HEK293 (cell line): ENCODE results near the gene AIFM1.

Source experiments
- CTCF ChIA-PET: fragments of 350-600 bp; formaldehyde crosslinking; extraction: SDS; loops from one replicate; lab custom pipeline; 2021; ENCODE audit warnings: antibody characterized with exemption; lab: Yijun Ruan, JAX
- POLR2A ChIA-PET: fragments of 300-600 bp; formaldehyde crosslinking; extraction: SDS; loops from one replicate; lab custom pipeline; 2020; ENCODE audit warnings: antibody characterized with exemption, inconsistent platforms; lab: Yijun Ruan, JAX
- H3K27ac ChIP-seq: fragments of 200-500 bp; sonication (Bioruptor generic); 2 replicates; pipeline ENCODE4 v1.5.1; 2014; ENCODE audit warnings: low read depth, low read length, control low read depth, inconsistent platforms; ENCODE audit errors: extremely low read depth
- H3K36me3 ChIP-seq, 2 experiments: fragments of 200-500 bp in 1 of 2; sonication (Bioruptor generic) in 1 of 2; 1 replicate in 1 of 2; 2 replicates in 1 of 2; pipeline ENCODE4 v1.5.1; 2014 to 2017; ENCODE audit warnings: inconsistent platforms in 2 of 2, low read length in 2 of 2; ENCODE audit not compliant: control insufficient read depth in 2 of 2, insufficient read depth in 1 of 2
- H3K4me1 ChIP-seq: fragments of 200-500 bp; sonication (Bioruptor generic); 2 replicates; pipeline ENCODE4 v1.5.1; 2014; ENCODE audit warnings: mild to moderate bottlenecking, low read length, inconsistent platforms; ENCODE audit not compliant: control insufficient read depth, insufficient read depth
- H3K4me3 ChIP-seq: 2 replicates; pipeline ENCODE4 v1.5.1; 2011; ENCODE audit warnings: low read depth, mild to moderate bottlenecking, control low read depth, low read length, moderate library complexity
- H3K9me3 ChIP-seq: fragments of 200-500 bp; sonication (Bioruptor generic); 2 replicates; pipeline ENCODE4 v1.5.1; 2014; ENCODE audit warnings: low read depth, low read length, inconsistent platforms; ENCODE audit not compliant: control insufficient read depth, insufficient read depth
- EGR2 ChIP-seq: fragments of 450-650 bp; formaldehyde crosslinking; IDR thresholded peaks from 2 replicates; pipeline ENCODE4 v1.5.1; 2016; ENCODE audit warnings: low read depth, missing biosample characterization, missing genetic modification characterization
- KLF1 ChIP-seq: fragments of 450-650 bp; formaldehyde crosslinking; IDR thresholded peaks from 2 replicates; pipeline ENCODE4 v1.5.1; 2016; ENCODE audit warnings: missing biosample characterization, missing genetic modification characterization
- KLF10 ChIP-seq: fragments of 450-650 bp; IDR thresholded peaks from 2 replicates; pipeline ENCODE4 v1.5.1; 2018; ENCODE audit warnings: missing biosample characterization, mild to moderate bottlenecking, missing genetic modification characterization
- KLF8 ChIP-seq: fragments of 450-650 bp; formaldehyde crosslinking; IDR thresholded peaks from 2 replicates; pipeline ENCODE4 v1.5.1; 2016; ENCODE audit warnings: missing biosample characterization, missing genetic modification characterization
- OSR2 ChIP-seq: fragments of 450-650 bp; formaldehyde crosslinking; IDR thresholded peaks from 2 replicates; pipeline ENCODE4 v1.5.1; 2016; ENCODE audit warnings: missing biosample characterization, missing genetic modification characterization
- TRIM28 ChIP-seq: IDR thresholded peaks from 2 replicates; pipeline ENCODE4 v1.6.1; 2011; ENCODE audit warnings: low read length, control low read depth, borderline replicate concordance
- ZFHX2 ChIP-seq: fragments of 450-650 bp; formaldehyde crosslinking; conservative IDR thresholded peaks from 2 replicates; pipeline ENCODE4 v1.5.1; 2016; ENCODE audit warnings: missing biosample characterization, missing genetic modification characterization
- ZNF112 ChIP-seq: fragments of 450-650 bp; formaldehyde crosslinking; IDR thresholded peaks from 2 replicates; pipeline ENCODE4 v1.5.0; 2017; ENCODE audit warnings: missing biosample characterization, missing genetic modification characterization
- ZNF133 ChIP-seq: fragments of 450-650 bp; formaldehyde crosslinking; IDR thresholded peaks from 2 replicates; pipeline ENCODE4 v1.5.1; 2016; ENCODE audit warnings: missing biosample characterization, missing genetic modification characterization
- ZNF146 ChIP-seq: fragments of 450-650 bp; formaldehyde crosslinking; IDR thresholded peaks from 2 replicates; pipeline ENCODE4 v1.5.1; 2016; ENCODE audit warnings: missing biosample characterization, missing genetic modification characterization
- ZNF174 ChIP-seq: fragments of 450-650 bp; formaldehyde crosslinking; IDR thresholded peaks from 2 replicates; pipeline ENCODE4 v1.5.0; 2017; ENCODE audit warnings: missing biosample characterization, mild to moderate bottlenecking, missing genetic modification characterization
- ZNF223 ChIP-seq: fragments of 450-650 bp; formaldehyde crosslinking; IDR thresholded peaks from 2 replicates; pipeline ENCODE4 v1.5.1; 2016; ENCODE audit warnings: missing biosample characterization, missing genetic modification characterization
- ZNF366 ChIP-seq: fragments of 450-650 bp; formaldehyde crosslinking; conservative IDR thresholded peaks from 2 replicates; pipeline ENCODE4 v1.5.1; 2016; ENCODE audit warnings: missing biosample characterization, missing genetic modification characterization
- ZNF514 ChIP-seq: fragments of 450-650 bp; formaldehyde crosslinking; IDR thresholded peaks from 2 replicates; pipeline ENCODE4 v1.5.1; 2016; ENCODE audit warnings: missing biosample characterization, missing genetic modification characterization
- ZNF560 ChIP-seq: fragments of 450-650 bp; formaldehyde crosslinking; IDR thresholded peaks from 2 replicates; pipeline ENCODE4 v1.5.1; 2017; ENCODE audit warnings: missing biosample characterization, missing genetic modification characterization, borderline replicate concordance
- ZNF596 ChIP-seq: fragments of 450-650 bp; IDR thresholded peaks from 2 replicates; pipeline ENCODE4 v1.5.0; 2018; ENCODE audit warnings: missing biosample characterization, mild to moderate bottlenecking, missing genetic modification characterization, moderate library complexity
- ZNF610 ChIP-seq: fragments of 450-650 bp; formaldehyde crosslinking; IDR thresholded peaks from 2 replicates; pipeline ENCODE4 v1.5.1; 2016; ENCODE audit warnings: missing biosample characterization, missing genetic modification characterization, borderline replicate concordance
- ZNF626 ChIP-seq: fragments of 450-650 bp; sonication (Bioruptor Pico); formaldehyde crosslinking; IDR thresholded peaks from 2 replicates; pipeline ENCODE4 v1.5.1; 2018; ENCODE audit warnings: missing biosample characterization, missing genetic modification characterization, inconsistent platforms
- ZNF677 ChIP-seq: fragments of 450-650 bp; IDR thresholded peaks from 2 replicates; pipeline ENCODE4 v1.5.0; 2018; ENCODE audit warnings: missing biosample characterization, mild to moderate bottlenecking, missing genetic modification characterization, moderate library complexity
- ZNF837 ChIP-seq: fragments of 450-650 bp; formaldehyde crosslinking; IDR thresholded peaks from 2 replicates; pipeline ENCODE4 v1.5.1; 2016; ENCODE audit warnings: missing biosample characterization, missing genetic modification characterization
- TF ChIP-seq, protein P1 (sequence below): fragments of 450-650 bp; formaldehyde crosslinking; IDR thresholded peaks from 2 replicates; pipeline ENCODE4 v1.5.1; 2016; ENCODE audit warnings: missing biosample characterization, missing genetic modification characterization
- TF ChIP-seq, protein P2 (sequence below): fragments of 450-650 bp; formaldehyde crosslinking; IDR thresholded peaks from 2 replicates; pipeline ENCODE4 v1.5.1; 2017; ENCODE audit warnings: missing biosample characterization, missing genetic modification characterization
- TF ChIP-seq, protein P3 (sequence below): fragments of 450-650 bp; formaldehyde crosslinking; IDR thresholded peaks from 2 replicates; pipeline ENCODE4 v1.5.1; 2016; ENCODE audit warnings: missing biosample characterization, missing genetic modification characterization

The AIFM1 gene

GRCh38 chrX:130082244-130083106 is 83.2 kb downstream of the AIFM1 start:
- Histone ChIP-seq H3K4me3 (no peak overlapping the region), H3K36me3 (peaks cover 0 to 4% of the 10 kb centered on the region in 2 experiments; a peak in 2 of 3 replicates), H3K27ac (no peak overlapping the region), H3K9me3 (no peaks in the 10 kb centered on the region)
- POLR2A ChIA-PET: interaction anchor here (0.6 kb wide), 1 partner anchor 172 kb away, joined by 3 read pairs; no protein-coding TSS in a partner anchor
- TF ChIP-seq ZNF677 (tag by site-specific recombination): no peak
- TF ChIP-seq ZFHX2 (tag by site-specific recombination): peak; percentile 81
- TF ChIP-seq ZNF610: no peak
- TF ChIP-seq, protein P1, sequence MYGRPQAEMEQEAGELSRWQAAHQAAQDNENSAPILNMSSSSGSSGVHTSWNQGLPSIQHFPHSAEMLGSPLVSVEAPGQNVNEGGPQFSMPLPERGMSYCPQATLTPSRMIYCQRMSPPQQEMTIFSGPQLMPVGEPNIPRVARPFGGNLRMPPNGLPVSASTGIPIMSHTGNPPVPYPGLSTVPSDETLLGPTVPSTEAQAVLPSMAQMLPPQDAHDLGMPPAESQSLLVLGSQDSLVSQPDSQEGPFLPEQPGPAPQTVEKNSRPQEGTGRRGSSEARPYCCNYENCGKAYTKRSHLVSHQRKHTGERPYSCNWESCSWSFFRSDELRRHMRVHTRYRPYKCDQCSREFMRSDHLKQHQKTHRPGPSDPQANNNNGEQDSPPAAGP (tag by site-specific recombination): peak; percentile 47; the same call in 1 of the 2 replicates
- TF ChIP-seq EGR2 (tag by site-specific recombination): peak; percentile 61
- peak; percentile 44 for TF ChIP-seq KLF1 (tag by site-specific recombination)
- TF ChIP-seq, all 188 proteins: peak for 4
- CTCF ChIA-PET: interaction anchor here (3.3 to 3.5 kb wide), 2 partner anchors 14 to 105 kb away, joined by 17 read pairs; no protein-coding TSS in a partner anchor
- H3K4me1 ChIP-seq: no peaks in the 10 kb centered on the region

DNA sequence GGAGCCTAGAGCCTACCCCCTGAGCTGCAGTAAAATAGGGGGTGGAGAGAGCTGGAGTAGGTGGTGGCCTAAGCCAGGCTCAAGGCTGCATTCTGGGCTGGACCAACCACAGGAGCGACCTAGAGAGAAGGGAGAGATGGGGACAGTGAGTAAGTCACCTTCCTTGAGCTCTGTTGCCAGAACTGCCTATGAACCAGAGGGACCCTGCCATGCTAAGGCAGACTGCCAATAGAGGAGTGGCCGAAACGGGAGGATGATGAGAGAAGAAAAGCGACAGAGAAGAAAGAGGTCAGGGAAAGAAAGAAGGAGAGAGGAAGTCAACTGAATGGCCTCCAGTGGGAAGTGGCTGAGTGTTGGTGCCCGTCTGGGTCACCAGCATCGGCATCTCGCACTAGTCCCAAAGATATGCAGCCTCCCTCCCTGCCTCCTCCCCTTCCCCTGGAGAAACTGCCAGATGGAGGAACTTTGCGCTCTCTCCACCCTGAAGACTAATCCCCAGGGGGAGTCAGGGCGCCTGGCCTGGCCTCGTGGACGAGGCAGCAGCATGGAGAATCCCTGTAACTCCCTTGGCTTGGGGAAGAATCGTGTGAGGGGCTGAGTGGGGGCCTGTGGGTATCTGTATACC is 84.1 kb downstream of the AIFM1 start:
- TF ChIP-seq KLF8 (tag by site-specific recombination) (no peak), ZNF146 (tag by site-specific recombination) (no peak), TRIM28 (no peak), ZNF560 (no peak), ZNF837 (tag by site-specific recombination) (no peak), ZNF112 (tag by site-specific recombination) (no peak), KLF10 (tag by site-specific recombination) (no peak), ZNF174 (no peak), ZNF514 (tag by site-specific recombination) (no peak), ZNF596 (tag by site-specific recombination) (no peak), ZNF626 (tag by site-specific recombination) (no peak), OSR2 (tag by site-specific recombination) (no peak), ZNF366 (peak; percentile 34; the same call in 1 of the 2 replicates), ZNF223 (tag by site-specific recombination) (no peak), ZNF133 (tag by site-specific recombination) (no peak)
- TF ChIP-seq, protein P2, sequence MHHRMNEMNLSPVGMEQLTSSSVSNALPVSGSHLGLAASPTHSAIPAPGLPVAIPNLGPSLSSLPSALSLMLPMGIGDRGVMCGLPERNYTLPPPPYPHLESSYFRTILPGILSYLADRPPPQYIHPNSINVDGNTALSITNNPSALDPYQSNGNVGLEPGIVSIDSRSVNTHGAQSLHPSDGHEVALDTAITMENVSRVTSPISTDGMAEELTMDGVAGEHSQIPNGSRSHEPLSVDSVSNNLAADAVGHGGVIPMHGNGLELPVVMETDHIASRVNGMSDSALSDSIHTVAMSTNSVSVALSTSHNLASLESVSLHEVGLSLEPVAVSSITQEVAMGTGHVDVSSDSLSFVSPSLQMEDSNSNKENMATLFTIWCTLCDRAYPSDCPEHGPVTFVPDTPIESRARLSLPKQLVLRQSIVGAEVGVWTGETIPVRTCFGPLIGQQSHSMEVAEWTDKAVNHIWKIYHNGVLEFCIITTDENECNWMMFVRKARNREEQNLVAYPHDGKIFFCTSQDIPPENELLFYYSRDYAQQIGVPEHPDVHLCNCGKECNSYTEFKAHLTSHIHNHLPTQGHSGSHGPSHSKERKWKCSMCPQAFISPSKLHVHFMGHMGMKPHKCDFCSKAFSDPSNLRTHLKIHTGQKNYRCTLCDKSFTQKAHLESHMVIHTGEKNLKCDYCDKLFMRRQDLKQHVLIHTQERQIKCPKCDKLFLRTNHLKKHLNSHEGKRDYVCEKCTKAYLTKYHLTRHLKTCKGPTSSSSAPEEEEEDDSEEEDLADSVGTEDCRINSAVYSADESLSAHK (tag by site-specific recombination): 0 out of 2 replicates have a peak, but pooled peaks have one; percentile 26
- TF ChIP-seq, protein P3, sequence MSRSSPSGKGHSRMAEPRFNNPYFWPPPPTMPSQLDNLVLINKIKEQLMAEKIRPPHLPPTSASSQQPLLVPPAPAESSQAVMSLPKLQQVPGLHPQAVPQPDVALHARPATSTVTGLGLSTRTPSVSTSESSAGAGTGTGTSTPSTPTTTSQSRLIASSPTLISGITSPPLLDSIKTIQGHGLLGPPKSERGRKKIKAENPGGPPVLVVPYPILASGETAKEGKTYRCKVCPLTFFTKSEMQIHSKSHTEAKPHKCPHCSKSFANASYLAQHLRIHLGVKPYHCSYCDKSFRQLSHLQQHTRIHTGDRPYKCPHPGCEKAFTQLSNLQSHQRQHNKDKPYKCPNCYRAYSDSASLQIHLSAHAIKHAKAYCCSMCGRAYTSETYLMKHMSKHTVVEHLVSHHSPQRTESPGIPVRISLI: no peak
- no peak overlapping the region for H3K27ac ChIP-seq
- CTCF ChIA-PET: interaction anchor here (1.1 to 5.2 kb wide), 5 partner anchors 13 to 111 kb away, joined by 3 to 72 read pairs (median 17); no protein-coding TSS in a partner anchor
- POLR2A ChIA-PET: no interaction called here
- no peak overlapping the region for H3K4me3 ChIP-seq
- H3K36me3 ChIP-seq: peaks cover 0 to 4% of the 10 kb centered on the region in 2 experiments; a peak in 2 of 3 replicates
- no peaks in the 10 kb centered on the region for H3K9me3 ChIP-seq
- H3K4me1 ChIP-seq: no peaks in the 10 kb centered on the region
